Upper lobe of left lung (tissue), 4 donors: Measurements from ENCODE around the gene CMTM7.

Experiments used
- CTCF ChIP-seq, 6 experiments: fragments of 450-650 bp in 4 of 6; fragments of 200-600 bp in 2 of 6; sonication (generic) in 2 of 6; IDR thresholded peaks; one replicate each; pipeline ENCODE4 v1.5.1; 2016 to 2019; ENCODE audit warnings: antibody characterized with exemption in 6 of 6
- POLR2A ChIP-seq, 4 donors: fragments of 450-650 bp; IDR thresholded peaks; one replicate each; pipeline ENCODE4 v1.5.1; 2016 to 2017; ENCODE audit warnings: antibody characterized with exemption in 4 of 4, mild to moderate bottlenecking in 2 of 4

- TF ChIP-seq CTCF (IDR thresholded peaks at IDR 0.05) (no peak), POLR2A (IDR thresholded peaks at IDR 0.05) (no peak)
Measured at GRCh38 chr3:32459450-32459849, 67.8 kb downstream of the CMTM7 start.
